Renal cortical epithelial cell (primary cell): Measurements from ENCODE around the gene PPARD. TPM values are rescaled to one million over a fixed set of nuclear protein-coding genes. Genes with fewer than 3 reads are reported as not detected.
A peak's percentile ranks its signal among the peaks of the same experiment; 100 is the strongest.
"Not testable (repeated sequence)": the region's sequence is repeated elsewhere in the genome, so short reads cannot be mapped to it uniquely, and the experiment has no call there.

ENCODE experiments used
- DNase-seq: peaks from one replicate; pipeline ENCODE4 v3.0.0-alpha.2; 2011; ENCODE audit warnings: low read depth
- total RNA-seq: library from RNA; depleted of rRNA; stranded (reverse); fragments of >200 nt; gene quantifications from 2 replicates; pipeline ENCODE4 v1.2.3, GENCODE V29; 2014

PPARD gene
- total RNA-seq, result 6.8 and 14.3 TPM in 2 replicates

GRCh38 chr6:35342258-35343091, at the start of gene PPARD:
TSS of gene PPARD (plus strand) at chr6:35342558. CDS start at chr6:35411088, 68,530 bp downstream.
- DNase-seq, result peak; percentile 81

- no peak for DNase-seq
These were observed 48.7 kb upstream of the PPARD start for GRCh38 chr6:35293681-35294080.

DNA sequence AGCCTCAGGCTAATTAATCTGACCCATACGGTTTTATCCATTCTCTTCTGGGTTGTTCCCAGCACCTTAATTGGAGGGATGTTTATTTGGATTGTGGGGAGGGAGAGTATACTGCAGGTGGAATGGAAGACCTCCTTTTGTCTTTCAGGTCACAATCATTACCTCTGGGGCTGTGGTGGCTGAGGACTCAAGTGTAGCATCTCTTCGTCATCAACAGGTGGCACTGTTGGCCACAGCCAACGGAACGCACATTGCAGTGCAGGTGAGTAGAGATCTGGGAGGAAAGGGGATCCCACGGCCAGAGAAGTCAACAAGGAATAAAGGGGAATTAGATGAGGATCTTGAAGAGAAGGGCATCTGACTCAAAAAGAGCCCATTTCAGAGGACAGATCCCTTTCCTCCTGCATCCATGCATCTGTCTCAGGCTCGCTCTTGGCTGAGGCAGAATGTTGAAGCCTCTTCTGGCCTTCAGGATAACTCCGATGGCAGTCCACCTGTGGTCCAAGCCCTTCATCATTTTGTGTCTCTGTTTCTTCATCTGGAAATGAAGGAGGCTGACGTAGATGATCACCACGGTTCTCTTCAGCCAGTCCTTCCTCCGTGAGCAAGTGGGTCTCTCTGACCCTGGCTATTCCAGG, 47.9 kb upstream of the PPARD start:
- DNase-seq, result peak; percentile 33

DNA sequence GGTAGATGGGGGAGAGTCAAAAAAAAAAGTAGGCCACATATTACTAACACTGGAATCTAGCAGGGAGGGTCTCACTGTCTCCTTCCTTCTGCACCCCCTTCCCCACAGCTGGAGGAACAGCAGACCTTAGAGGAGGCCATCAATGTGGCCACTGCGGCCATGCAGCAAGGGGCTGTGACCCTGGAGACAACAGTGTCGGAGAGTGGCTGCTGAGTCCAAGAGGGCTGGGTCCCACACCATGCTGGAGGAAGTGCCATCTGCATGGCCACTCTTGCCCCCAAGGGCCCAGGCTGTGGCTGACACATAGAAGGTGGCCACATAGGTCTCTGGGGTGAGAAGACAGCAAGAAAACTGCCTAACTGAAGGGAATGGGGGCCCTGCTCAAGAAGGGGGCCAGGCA, 47.3 kb upstream of the PPARD start:
- DNase-seq, result no peak

DNA sequence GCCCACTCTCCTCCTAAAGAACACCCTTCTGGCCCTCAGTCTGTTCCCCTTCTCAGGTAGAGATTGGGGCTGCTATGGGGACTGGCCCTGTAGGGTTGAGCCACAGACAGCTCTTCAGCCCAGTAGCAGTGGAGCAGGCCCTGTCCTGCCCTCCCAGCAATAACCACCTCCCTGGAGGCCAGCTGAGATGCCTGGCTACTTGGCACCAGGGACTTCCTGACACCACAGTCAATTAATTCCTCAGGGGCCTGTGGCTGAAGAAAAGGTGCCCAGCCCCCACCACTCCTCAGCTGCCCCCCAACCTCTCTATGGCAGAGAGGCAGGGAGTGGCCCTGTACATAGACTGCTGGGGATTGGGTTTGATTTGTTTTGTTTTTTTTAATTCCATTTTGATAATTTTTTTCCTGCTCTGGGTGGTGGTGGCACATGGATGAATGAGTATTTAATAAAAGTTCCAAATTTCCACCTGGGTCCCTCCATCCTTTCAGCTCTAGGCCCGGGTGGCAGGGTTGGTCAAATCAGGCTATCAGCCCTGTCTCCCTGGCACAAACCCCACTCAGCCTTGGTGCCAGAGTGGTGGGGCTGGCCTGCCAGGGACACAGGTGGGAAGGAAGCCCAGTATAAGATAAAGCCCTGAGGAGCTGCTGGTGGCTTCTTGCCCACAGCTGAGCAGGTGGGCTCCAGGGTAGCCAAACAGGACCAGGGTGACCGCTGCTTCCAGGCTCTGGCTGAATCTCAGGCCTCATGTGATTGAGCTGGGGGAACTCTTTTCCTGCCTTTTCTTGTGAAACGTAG, 46.6 kb upstream of the PPARD start:
- no peak for DNase-seq

GRCh38 chr6:35296931-35297600, 45.3 kb upstream of the PPARD start:
- no peak for DNase-seq

- peak; percentile 54 for DNase-seq
These were observed 44.5 kb upstream of the PPARD start, which contains the start of gene DEF6 for GRCh38 chr6:35297601-35298481. TSS of gene DEF6 (plus strand) at chr6:35297818. CDS start at chr6:35297857, 39 bp downstream.

DNA sequence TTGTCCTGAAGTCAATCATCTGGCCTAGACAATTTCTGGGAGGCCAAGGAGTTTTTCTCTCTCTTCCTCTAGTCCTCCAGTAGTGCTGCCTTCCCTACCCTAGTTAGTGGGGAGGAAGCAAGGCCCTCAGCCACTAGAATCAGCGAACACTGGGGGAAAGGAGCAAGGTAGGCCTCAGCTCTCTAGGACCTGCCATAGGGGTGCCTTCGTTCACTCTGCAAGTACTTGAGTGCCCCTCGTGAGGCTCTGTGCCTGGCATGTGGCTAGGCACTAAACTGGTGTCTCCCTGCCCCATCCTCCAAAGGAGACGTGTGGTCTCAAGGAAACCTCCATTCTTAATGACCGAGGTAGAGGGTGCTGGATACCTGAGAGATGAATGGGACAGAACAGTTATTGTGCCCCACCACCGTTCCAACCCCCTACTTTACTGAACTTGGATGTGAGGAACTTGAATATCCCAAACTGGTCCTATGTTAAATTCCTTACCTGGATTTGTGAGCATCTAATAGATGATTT, 43.7 kb upstream of the PPARD start:
- DNase-seq, result no peak

- no peak for DNase-seq
These were observed 42.7 kb upstream of the PPARD start for GRCh38 chr6:35299674-35300073.

- no peak for DNase-seq
These were observed 41.5 kb upstream of the PPARD start for GRCh38 chr6:35300848-35301247.

GRCh38 chr6:35302604-35303241, 39.6 kb upstream of the PPARD start:
- DNase-seq, result peak; percentile 22

DNA sequence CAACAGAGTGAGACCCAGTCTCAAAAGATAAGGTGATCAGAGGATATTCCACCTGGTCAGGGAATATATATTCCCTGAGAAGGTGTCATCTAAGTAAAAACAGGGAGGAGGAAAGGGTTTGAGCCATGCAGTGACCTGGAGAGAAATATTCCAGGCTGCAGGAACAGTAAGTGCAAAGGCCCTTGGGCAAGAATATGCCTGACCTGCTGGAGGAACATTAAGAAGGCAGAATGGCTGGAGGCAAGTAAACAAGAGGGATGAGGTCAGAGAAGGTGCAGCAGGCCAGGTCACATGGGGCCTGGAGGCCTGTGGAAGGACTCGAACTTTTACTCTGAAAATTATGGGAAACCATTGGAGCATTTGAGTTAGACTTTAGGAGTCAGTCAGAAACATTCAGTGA, 38.1 kb upstream of the PPARD start:
- DNase-seq, result peak; percentile 15

DNA sequence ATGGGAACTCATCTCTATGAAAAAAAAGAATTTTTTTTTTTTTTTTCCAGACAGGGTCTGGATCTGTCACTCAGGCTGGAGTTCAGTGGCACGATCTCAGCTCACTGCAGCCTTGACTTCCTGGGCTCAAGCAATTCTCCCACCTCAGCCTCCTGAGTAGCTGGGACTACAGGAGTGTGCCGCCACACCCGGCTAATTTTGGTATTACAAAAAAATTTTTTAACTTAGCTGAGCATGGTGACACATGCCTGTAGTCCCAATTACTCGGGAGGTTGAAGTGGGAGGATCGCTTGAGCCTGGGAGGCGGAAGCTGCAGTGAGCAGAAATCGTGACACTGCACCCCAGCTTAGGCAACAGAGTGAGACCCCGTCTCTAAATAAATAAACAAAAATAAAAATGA, 37.2 kb upstream of the PPARD start:
- no peak for DNase-seq

GRCh38 chr6:35307138-35307537, 35.2 kb upstream of the PPARD start:
- DNase-seq, result not testable (repeated sequence)

GRCh38 chr6:35308543-35308942, 33.8 kb upstream of the PPARD start:
- DNase-seq, result not testable (repeated sequence)

DNA sequence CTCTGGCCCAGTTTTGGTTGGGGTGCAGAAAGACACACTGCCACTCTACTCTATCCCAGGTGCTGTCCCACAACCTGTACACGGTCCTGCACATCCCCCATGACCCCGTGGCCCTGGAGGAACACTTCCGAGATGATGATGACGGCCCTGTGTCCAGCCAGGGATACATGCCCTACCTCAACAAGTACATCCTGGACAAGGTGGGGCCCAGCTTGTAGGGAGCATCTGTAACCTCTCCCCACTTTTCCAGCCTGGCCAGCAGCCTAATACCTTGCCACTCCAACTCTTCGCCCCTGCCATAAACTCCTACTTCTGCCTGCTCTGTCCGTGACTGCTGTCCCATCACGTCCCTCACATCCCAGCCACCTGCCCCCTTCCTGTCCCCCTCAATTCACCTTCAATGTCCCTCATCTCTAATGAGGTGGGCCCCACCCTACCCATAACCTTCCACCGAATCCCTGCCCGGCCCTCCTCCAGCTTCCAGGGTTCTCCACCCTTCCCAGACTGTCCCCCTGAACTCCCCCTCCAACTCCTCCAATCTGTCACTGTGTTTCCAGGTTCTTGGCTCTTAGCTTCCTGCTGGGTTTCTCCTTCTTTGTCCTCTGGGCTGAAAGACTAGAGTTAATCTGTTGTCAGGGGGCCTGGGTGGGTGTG, 32.6 kb upstream of the PPARD start:
- DNase-seq, result no peak

GRCh38 chr6:35310265-35310831, 32.0 kb upstream of the PPARD start:
- DNase-seq, result no peak

DNA sequence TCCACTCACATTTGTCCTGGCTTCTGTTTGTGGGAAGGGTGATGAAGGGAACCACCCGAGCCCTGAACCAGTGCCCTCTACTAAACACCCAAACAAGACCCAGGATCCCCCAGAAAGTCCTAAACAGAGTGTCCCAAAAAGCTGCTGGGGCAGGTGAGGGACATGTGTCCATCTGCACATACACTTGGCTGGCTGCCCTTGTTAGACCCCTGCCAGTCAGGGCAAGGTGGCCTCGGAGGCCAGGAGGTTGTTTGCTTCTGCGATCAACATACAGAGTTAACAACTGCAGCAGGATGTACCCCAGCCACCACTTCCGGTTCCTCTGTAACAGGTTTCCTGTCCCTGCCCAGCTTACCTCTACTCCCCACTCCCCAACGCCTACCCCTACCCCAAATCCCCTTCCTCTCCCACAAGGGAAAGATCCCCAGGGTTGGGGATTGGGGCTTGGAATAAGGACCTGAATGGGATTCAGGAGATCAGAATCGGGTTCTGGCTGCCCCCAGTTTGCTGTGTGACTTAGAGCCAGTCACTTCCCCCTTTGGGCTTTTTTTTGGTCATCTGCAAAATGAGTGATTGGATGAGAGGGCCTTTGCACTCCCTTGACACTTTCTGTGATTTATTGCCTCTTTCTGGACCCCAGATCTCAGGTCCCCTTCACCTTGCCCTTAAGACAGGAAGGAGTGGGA, 30.8 kb upstream of the PPARD start:
- no peak for DNase-seq
